HepG2 (cell line): ENCODE data around the gene PSMG3. TPM values are rescaled to one million over a fixed set of nuclear protein-coding genes. Genes with fewer than 3 reads are reported as not detected.
A peak's percentile ranks its signal among the peaks of the same experiment; 100 is the strongest.

Experiments
- ELF3 ChIP-seq: IDR thresholded peaks from 2 replicates; pipeline ENCODE4 v1.6.1; 2016; ENCODE audit warnings: missing genetic modification reagents, missing compliant biosample characterization
- ERF ChIP-seq: IDR thresholded peaks from 2 replicates; pipeline ENCODE4 v1.6.1; 2018; ENCODE audit warnings: missing biosample characterization, missing genetic modification reagents
- KDM4B ChIP-seq: sonication (generic); formaldehyde crosslinking; IDR thresholded peaks from 2 replicates; pipeline ENCODE4 v1.4.0; 2020; ENCODE audit warnings: missing genetic modification reagents
- MXI1 ChIP-seq: IDR thresholded peaks from 3 replicates; pipeline ENCODE4 v1.6.1; 2012; ENCODE audit warnings: low read depth, low read length, inconsistent platforms, borderline replicate concordance
- SOX13 ChIP-seq, 3 experiments: fragments of 450-650 bp in 1 of 3; sonication (generic) in 1 of 3; formaldehyde crosslinking in 1 of 3; IDR thresholded peaks in 2 of 3; conservative IDR thresholded peaks in 1 of 3; 2 replicates each; pipeline versions ENCODE4 v1.5.0 to v1.6.1; 2016 to 2020; ENCODE audit warnings: antibody characterized with exemption in 1 of 3, mild to moderate bottlenecking in 1 of 3, missing compliant biosample characterization in 1 of 3, missing genetic modification reagents in 1 of 3, moderate library complexity in 1 of 3
- polyA plus RNA-seq, 8 experiments: library from polyadenylated mRNA; depleted of rRNA in 3 of 8; stranded (reverse) in 7 of 8; unstranded in 1 of 8; fragments of >200 nt; fragmentation: Illumina TruSeq in 4 of 8; extraction: Trizol in 4 of 8; gene quantifications; 2 replicates each; pipeline versions ENCODE4 v1.2.1 to v1.2.3, GENCODE V29; 2011 to 2016; ENCODE audit warnings: low read depth in 4 of 8, missing spikeins in 1 of 8, mixed read lengths in 1 of 8; ENCODE audit not compliant: insufficient read depth in 1 of 8
- total RNA-seq, 5 experiments: library from RNA; depleted of rRNA; stranded (reverse); fragments of >200 nt; fragmentation: Illumina TruSeq; extraction: Trizol; gene quantifications; 2 replicates each; pipeline ENCODE4 v1.2.3, GENCODE V29; 2016; ENCODE audit warnings: low read depth in 1 of 5
- TF ChIP-seq, protein P1 (sequence below), 2 experiments: fragments of 450-650 bp in 1 of 2; sonication (generic) in 1 of 2; formaldehyde crosslinking in 1 of 2; IDR thresholded peaks; 2 replicates each; pipeline versions ENCODE4 v1.6.1 to v1.8.0; 2016 to 2022; ENCODE audit warnings: antibody characterized with exemption in 1 of 2, mild to moderate bottlenecking in 1 of 2, missing genetic modification reagents in 1 of 2
- TF ChIP-seq, protein P2 (sequence below): sonication (generic); formaldehyde crosslinking; IDR thresholded peaks from 2 replicates; pipeline ENCODE4 v1.4.0; 2020; ENCODE audit warnings: mild to moderate bottlenecking, missing genetic modification reagents
- TF ChIP-seq, protein P3 (sequence below): sonication (generic); formaldehyde crosslinking; IDR thresholded peaks from 2 replicates; pipeline ENCODE4 v1.5.1; 2020; ENCODE audit warnings: mild to moderate bottlenecking, moderate library complexity, missing genetic modification reagents
- TF ChIP-seq, protein P4 (sequence below): sonication (generic); formaldehyde crosslinking; IDR thresholded peaks from 2 replicates; pipeline ENCODE4 v1.5.1; 2020; ENCODE audit warnings: missing genetic modification reagents, mild to moderate bottlenecking, borderline replicate concordance

The PSMG3 gene
- total and polyA plus RNA-seq, 2 of the 13 experiments (the other 11 are each of a cell fraction or from before 2014, with no cell fraction given), result 29.6 to 48.4 TPM

DNA sequence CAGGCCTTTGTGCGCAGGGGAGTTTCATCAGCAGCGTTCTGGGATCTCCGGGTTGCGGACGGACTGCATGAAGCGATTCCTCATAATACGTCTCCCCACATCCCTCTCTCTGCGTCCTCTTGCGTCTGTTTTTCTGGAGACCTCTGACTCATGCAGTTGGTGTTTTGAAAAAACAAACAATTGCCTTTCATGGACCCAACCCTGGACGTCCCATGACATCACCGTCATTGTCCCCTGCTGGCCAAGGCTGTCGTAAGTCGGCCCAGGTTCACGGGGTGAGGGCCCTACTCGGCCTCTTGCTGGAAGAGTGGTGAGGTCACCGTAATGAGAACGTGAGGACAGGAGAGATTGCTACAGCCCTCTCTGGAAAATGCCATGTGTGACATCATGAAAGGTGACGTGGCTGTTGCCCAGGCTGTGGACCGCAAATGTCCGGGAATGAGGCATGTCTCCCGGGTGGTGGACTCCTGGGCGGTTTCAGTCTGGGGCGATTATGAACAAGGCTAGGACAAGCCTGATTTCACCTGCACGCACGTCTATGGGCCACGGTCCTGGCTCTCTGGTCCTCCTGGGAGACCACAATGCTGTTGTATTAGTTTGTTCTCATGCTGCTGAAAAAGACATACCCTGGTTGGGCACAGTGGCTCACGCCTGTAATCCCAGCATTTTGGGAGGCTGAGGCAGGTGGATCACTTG lies 49.1 kb downstream of the PSMG3 start (continued):
- TF ChIP-seq MXI1, result peak; percentile 33; the same call in 1 of the 3 replicates
- TF ChIP-seq KDM4B (CRISPR knock-in tag), result peak; percentile 71; the same call in 1 of the 2 replicates
- TF ChIP-seq, protein P1, sequence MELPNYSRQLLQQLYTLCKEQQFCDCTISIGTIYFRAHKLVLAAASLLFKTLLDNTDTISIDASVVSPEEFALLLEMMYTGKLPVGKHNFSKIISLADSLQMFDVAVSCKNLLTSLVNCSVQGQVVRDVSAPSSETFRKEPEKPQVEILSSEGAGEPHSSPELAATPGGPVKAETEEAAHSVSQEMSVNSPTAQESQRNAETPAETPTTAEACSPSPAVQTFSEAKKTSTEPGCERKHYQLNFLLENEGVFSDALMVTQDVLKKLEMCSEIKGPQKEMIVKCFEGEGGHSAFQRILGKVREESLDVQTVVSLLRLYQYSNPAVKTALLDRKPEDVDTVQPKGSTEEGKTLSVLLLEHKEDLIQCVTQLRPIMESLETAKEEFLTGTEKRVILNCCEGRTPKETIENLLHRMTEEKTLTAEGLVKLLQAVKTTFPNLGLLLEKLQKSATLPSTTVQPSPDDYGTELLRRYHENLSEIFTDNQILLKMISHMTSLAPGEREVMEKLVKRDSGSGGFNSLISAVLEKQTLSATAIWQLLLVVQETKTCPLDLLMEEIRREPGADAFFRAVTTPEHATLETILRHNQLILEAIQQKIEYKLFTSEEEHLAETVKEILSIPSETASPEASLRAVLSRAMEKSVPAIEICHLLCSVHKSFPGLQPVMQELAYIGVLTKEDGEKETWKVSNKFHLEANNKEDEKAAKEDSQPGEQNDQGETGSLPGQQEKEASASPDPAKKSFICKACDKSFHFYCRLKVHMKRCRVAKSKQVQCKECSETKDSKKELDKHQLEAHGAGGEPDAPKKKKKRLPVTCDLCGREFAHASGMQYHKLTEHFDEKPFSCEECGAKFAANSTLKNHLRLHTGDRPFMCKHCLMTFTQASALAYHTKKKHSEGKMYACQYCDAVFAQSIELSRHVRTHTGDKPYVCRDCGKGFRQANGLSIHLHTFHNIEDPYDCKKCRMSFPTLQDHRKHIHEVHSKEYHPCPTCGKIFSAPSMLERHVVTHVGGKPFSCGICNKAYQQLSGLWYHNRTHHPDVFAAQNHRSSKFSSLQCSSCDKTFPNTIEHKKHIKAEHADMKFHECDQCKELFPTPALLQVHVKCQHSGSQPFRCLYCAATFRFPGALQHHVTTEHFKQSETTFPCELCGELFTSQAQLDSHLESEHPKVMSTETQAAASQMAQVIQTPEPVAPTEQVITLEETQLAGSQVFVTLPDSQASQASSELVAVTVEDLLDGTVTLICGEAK (IDR thresholded peaks at IDR 0.05), result no peak
- TF ChIP-seq, protein P1 (CRISPR knock-in tag; IDR thresholded peaks at IDR 0.05), result peak; percentile 25; the same call in 1 of the 2 replicates
- TF ChIP-seq, protein P2, sequence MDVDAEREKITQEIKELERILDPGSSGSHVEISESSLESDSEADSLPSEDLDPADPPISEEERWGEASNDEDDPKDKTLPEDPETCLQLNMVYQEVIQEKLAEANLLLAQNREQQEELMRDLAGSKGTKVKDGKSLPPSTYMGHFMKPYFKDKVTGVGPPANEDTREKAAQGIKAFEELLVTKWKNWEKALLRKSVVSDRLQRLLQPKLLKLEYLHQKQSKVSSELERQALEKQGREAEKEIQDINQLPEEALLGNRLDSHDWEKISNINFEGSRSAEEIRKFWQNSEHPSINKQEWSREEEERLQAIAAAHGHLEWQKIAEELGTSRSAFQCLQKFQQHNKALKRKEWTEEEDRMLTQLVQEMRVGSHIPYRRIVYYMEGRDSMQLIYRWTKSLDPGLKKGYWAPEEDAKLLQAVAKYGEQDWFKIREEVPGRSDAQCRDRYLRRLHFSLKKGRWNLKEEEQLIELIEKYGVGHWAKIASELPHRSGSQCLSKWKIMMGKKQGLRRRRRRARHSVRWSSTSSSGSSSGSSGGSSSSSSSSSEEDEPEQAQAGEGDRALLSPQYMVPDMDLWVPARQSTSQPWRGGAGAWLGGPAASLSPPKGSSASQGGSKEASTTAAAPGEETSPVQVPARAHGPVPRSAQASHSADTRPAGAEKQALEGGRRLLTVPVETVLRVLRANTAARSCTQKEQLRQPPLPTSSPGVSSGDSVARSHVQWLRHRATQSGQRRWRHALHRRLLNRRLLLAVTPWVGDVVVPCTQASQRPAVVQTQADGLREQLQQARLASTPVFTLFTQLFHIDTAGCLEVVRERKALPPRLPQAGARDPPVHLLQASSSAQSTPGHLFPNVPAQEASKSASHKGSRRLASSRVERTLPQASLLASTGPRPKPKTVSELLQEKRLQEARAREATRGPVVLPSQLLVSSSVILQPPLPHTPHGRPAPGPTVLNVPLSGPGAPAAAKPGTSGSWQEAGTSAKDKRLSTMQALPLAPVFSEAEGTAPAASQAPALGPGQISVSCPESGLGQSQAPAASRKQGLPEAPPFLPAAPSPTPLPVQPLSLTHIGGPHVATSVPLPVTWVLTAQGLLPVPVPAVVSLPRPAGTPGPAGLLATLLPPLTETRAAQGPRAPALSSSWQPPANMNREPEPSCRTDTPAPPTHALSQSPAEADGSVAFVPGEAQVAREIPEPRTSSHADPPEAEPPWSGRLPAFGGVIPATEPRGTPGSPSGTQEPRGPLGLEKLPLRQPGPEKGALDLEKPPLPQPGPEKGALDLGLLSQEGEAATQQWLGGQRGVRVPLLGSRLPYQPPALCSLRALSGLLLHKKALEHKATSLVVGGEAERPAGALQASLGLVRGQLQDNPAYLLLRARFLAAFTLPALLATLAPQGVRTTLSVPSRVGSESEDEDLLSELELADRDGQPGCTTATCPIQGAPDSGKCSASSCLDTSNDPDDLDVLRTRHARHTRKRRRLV, result peak; percentile 75; the same call in 1 of the 2 replicates
- TF ChIP-seq, protein P3, sequence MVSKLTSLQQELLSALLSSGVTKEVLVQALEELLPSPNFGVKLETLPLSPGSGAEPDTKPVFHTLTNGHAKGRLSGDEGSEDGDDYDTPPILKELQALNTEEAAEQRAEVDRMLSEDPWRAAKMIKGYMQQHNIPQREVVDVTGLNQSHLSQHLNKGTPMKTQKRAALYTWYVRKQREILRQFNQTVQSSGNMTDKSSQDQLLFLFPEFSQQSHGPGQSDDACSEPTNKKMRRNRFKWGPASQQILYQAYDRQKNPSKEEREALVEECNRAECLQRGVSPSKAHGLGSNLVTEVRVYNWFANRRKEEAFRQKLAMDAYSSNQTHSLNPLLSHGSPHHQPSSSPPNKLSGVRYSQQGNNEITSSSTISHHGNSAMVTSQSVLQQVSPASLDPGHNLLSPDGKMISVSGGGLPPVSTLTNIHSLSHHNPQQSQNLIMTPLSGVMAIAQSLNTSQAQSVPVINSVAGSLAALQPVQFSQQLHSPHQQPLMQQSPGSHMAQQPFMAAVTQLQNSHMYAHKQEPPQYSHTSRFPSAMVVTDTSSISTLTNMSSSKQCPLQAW, result peak; percentile 81
- peak; percentile 71 for TF ChIP-seq SOX13 (IDR thresholded peaks at IDR 0.05)
- peak in 1 of 2 experiments; percentile 95; a peak in 2 of 4 replicates for TF ChIP-seq SOX13 (CRISPR knock-in tag; conservative IDR thresholded peaks at IDR 0.05 in 1 of 2, IDR thresholded peaks at IDR 0.05 in 1 of 2)
- TF ChIP-seq, protein P4, sequence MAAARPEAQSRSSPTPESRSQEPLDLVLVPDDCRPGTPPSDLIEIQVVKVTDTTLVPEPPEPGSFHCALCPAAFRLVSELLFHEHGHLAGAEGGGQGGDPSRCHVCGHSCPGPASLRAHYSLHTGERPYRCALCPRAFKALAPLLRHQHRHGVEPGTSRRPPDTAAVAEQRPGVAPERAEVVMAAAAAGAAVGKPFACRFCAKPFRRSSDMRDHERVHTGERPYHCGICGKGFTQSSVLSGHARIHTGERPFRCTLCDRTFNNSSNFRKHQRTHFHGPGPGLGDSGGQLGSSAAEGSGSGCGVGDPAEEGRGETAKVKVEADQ, result no peak
- TF ChIP-seq ERF, result peak; percentile 48; the same call in 1 of the 2 replicates
- TF ChIP-seq ELF3 (CRISPR knock-in tag), result peak; percentile 61; the same call in 1 of the 2 replicates
